ENCODE data around the gene C19orf44.

Gene C19orf44

GRCh38 chr19:16518483-16519229 lies 22.5 kb downstream of the C19orf44 start:
- H3K4me1 ChIP-seq (ENCODE audit: insufficient read depth, low read length), result no peaks in the 10 kb centered on the region
- no peaks in the 10 kb centered on the region for H3K27me3 ChIP-seq (ENCODE audit: insufficient read depth, low read length)
- WGBS, result 95% methylated on average over 33 of the region's 33 CpGs
- peaks cover 71% of the 10 kb centered on the region for H3K36me3 ChIP-seq (ENCODE audit: insufficient read depth, low read length)
- H3K9me3 ChIP-seq (ENCODE audit: insufficient read depth, low read depth, low read length), result no peaks in the 10 kb centered on the region
- H3K27ac ChIP-seq (ENCODE audit: low read depth, low read length), result no peak overlapping the region
- H3K9ac ChIP-seq (ENCODE audit: low read depth, low read length), result no peak overlapping the region
- H3K4me3 ChIP-seq (ENCODE audit: low read length), result no peak overlapping the region

GRCh38 chr19:16519230-16519687 lies 23.1 kb downstream of the C19orf44 start:
- no peak overlapping the region for H3K27ac ChIP-seq (ENCODE audit: low read depth, low read length)
- no peaks in the 10 kb centered on the region for H3K27me3 ChIP-seq (ENCODE audit: insufficient read depth, low read length)
- WGBS, result 96% methylated on average over 24 of the region's 24 CpGs
- H3K4me1 ChIP-seq (ENCODE audit: insufficient read depth, low read length), result no peaks in the 10 kb centered on the region
- no peak overlapping the region for H3K4me3 ChIP-seq (ENCODE audit: low read length)
- no peaks in the 10 kb centered on the region for H3K9me3 ChIP-seq (ENCODE audit: insufficient read depth, low read depth, low read length)
- H3K9ac ChIP-seq (ENCODE audit: low read depth, low read length), result no peak overlapping the region
- H3K36me3 ChIP-seq (ENCODE audit: insufficient read depth, low read length), result peaks cover 76% of the 10 kb centered on the region

GRCh38 chr19:16520074-16520973 lies 24.1 kb downstream of the C19orf44 start:
- Histone ChIP-seq H3K4me1 (ENCODE audit: insufficient read depth, low read length) (no peaks in the 10 kb centered on the region), H3K9me3 (ENCODE audit: insufficient read depth, low read depth, low read length) (no peaks in the 10 kb centered on the region), H3K36me3 (ENCODE audit: insufficient read depth, low read length) (peaks cover 87% of the 10 kb centered on the region), H3K9ac (ENCODE audit: low read depth, low read length) (no peak overlapping the region), H3K4me3 (ENCODE audit: low read length) (no peak overlapping the region), H3K27me3 (ENCODE audit: insufficient read depth, low read length) (no peaks in the 10 kb centered on the region), H3K27ac (ENCODE audit: low read depth, low read length) (no peak overlapping the region)
- WGBS, result 95% methylated on average over 45 of the region's 45 CpGs

- no peak overlapping the region for H3K4me3 ChIP-seq (ENCODE audit: low read length)
- H3K36me3 ChIP-seq (ENCODE audit: insufficient read depth, low read length), result peaks cover 95% of the 10 kb centered on the region
- 96% methylated on average over 18 of the region's 18 CpGs for WGBS
These were observed 24.9 kb downstream of the C19orf44 start for GRCh38 chr19:16520986-16521624.

GRCh38 chr19:16521715-16522289 lies 25.6 kb downstream of the C19orf44 start:
- WGBS, result 96% methylated on average over 10 of the region's 10 CpGs
- Histone ChIP-seq H3K36me3 (ENCODE audit: insufficient read depth, low read length) (peaks cover 96% of the 10 kb centered on the region), H3K9me3 (ENCODE audit: insufficient read depth, low read depth, low read length) (no peaks in the 10 kb centered on the region), H3K4me3 (ENCODE audit: low read length) (no peak overlapping the region), H3K27ac (ENCODE audit: low read depth, low read length) (no peak overlapping the region), H3K4me1 (ENCODE audit: insufficient read depth, low read length) (no peaks in the 10 kb centered on the region), H3K27me3 (ENCODE audit: insufficient read depth, low read length) (no peaks in the 10 kb centered on the region), H3K9ac (ENCODE audit: low read depth, low read length) (no peak overlapping the region)

More at GRCh38 chr19:16520986-16521624, 24.9 kb downstream of the C19orf44 start:
- Histone ChIP-seq H3K27ac (ENCODE audit: low read depth, low read length) (no peak overlapping the region), H3K9me3 (ENCODE audit: insufficient read depth, low read depth, low read length) (no peaks in the 10 kb centered on the region), H3K27me3 (ENCODE audit: insufficient read depth, low read length) (no peaks in the 10 kb centered on the region), H3K4me1 (ENCODE audit: insufficient read depth, low read length) (no peaks in the 10 kb centered on the region), H3K9ac (ENCODE audit: low read depth, low read length) (no peak overlapping the region)

GRCh38 chr19:16522559-16523377 lies 26.6 kb downstream of the C19orf44 start:
- 97% methylated on average over 25 of the region's 25 CpGs for WGBS
- peaks cover 96% of the 10 kb centered on the region for H3K36me3 ChIP-seq (ENCODE audit: insufficient read depth, low read length)
- no peak overlapping the region for H3K9ac ChIP-seq (ENCODE audit: low read depth, low read length)

GRCh38 chr19:16524991-16525734 lies 29.0 kb downstream of the C19orf44 start:
- no peak overlapping the region for H3K4me3 ChIP-seq (ENCODE audit: low read length)
- peaks cover 96% of the 10 kb centered on the region for H3K36me3 ChIP-seq (ENCODE audit: insufficient read depth, low read length)
- 96% methylated on average over 54 of the region's 54 CpGs for WGBS
- no peaks in the 10 kb centered on the region for H3K9me3 ChIP-seq (ENCODE audit: insufficient read depth, low read depth, low read length)
- no peaks in the 10 kb centered on the region for H3K4me1 ChIP-seq (ENCODE audit: insufficient read depth, low read length)
- H3K27ac ChIP-seq (ENCODE audit: low read depth, low read length), result no peak overlapping the region
- H3K27me3 ChIP-seq (ENCODE audit: insufficient read depth, low read length), result no peaks in the 10 kb centered on the region
- no peak overlapping the region for H3K9ac ChIP-seq (ENCODE audit: low read depth, low read length)

More at GRCh38 chr19:16522559-16523377, 26.6 kb downstream of the C19orf44 start:
- Histone ChIP-seq H3K4me1 (ENCODE audit: insufficient read depth, low read length) (no peaks in the 10 kb centered on the region), H3K4me3 (ENCODE audit: low read length) (no peak overlapping the region), H3K27me3 (ENCODE audit: insufficient read depth, low read length) (no peaks in the 10 kb centered on the region), H3K27ac (ENCODE audit: low read depth, low read length) (no peak overlapping the region), H3K9me3 (ENCODE audit: insufficient read depth, low read depth, low read length) (no peaks in the 10 kb centered on the region)

GRCh38 chr19:16525751-16526481 lies 29.7 kb downstream of the C19orf44 start:
- Histone ChIP-seq H3K9me3 (ENCODE audit: insufficient read depth, low read depth, low read length) (no peaks in the 10 kb centered on the region), H3K27me3 (ENCODE audit: insufficient read depth, low read length) (no peaks in the 10 kb centered on the region), H3K4me3 (ENCODE audit: low read length) (no peak overlapping the region), H3K36me3 (ENCODE audit: insufficient read depth, low read length) (peaks cover 96% of the 10 kb centered on the region), H3K27ac (ENCODE audit: low read depth, low read length) (no peak overlapping the region), H3K4me1 (ENCODE audit: insufficient read depth, low read length) (no peaks in the 10 kb centered on the region), H3K9ac (ENCODE audit: low read depth, low read length) (no peak overlapping the region)
- WGBS, result 97% methylated on average over 29 of the region's 29 CpGs

GRCh38 chr19:16527334-16527935 lies 31.2 kb downstream of the C19orf44 start:
- no peaks in the 10 kb centered on the region for H3K9me3 ChIP-seq (ENCODE audit: insufficient read depth, low read depth, low read length)
- H3K9ac ChIP-seq (ENCODE audit: low read depth, low read length), result no peak overlapping the region
- H3K27me3 ChIP-seq (ENCODE audit: insufficient read depth, low read length), result no peaks in the 10 kb centered on the region
- H3K4me3 ChIP-seq (ENCODE audit: low read length), result no peak overlapping the region
- no peak overlapping the region for H3K27ac ChIP-seq (ENCODE audit: low read depth, low read length)
- no peaks in the 10 kb centered on the region for H3K4me1 ChIP-seq (ENCODE audit: insufficient read depth, low read length)
- WGBS, result 87% methylated on average over 14 of the region's 14 CpGs
- H3K36me3 ChIP-seq (ENCODE audit: insufficient read depth, low read length), result peaks cover 100% of the 10 kb centered on the region
